GM12891 (cell line): ENCODE data around the gene PRICKLE1.

Experiments
- PAX5 ChIP-seq: IDR thresholded peaks from 2 replicates; pipeline ENCODE4 v1.6.1; 2011; ENCODE audit warnings: low read length, moderate library complexity, mild to moderate bottlenecking; ENCODE audit not compliant: insufficient read depth, severe bottlenecking
- POLR2A ChIP-seq: IDR thresholded peaks from 2 replicates; pipeline ENCODE4 v1.6.1; 2011; ENCODE audit warnings: low read depth, low read length, control low read depth
- POLR2AphosphoS5 ChIP-seq: IDR thresholded peaks from 2 replicates; pipeline ENCODE4 v1.6.1; 2011; ENCODE audit warnings: low read depth, low read length, control low read depth
- POU2F2 ChIP-seq: IDR thresholded peaks from 2 replicates; pipeline ENCODE4 v1.6.1; 2011; ENCODE audit warnings: low read depth, mild to moderate bottlenecking, control low read depth, low read length, moderate library complexity
- SPI1 ChIP-seq: IDR thresholded peaks from 2 replicates; pipeline ENCODE4 v1.6.1; 2011; ENCODE audit warnings: low read depth, low read length, control low read depth
- TAF1 ChIP-seq: IDR thresholded peaks from 2 replicates; pipeline ENCODE4 v1.6.1; 2011; ENCODE audit warnings: low read depth, low read length, control low read depth

DNA sequence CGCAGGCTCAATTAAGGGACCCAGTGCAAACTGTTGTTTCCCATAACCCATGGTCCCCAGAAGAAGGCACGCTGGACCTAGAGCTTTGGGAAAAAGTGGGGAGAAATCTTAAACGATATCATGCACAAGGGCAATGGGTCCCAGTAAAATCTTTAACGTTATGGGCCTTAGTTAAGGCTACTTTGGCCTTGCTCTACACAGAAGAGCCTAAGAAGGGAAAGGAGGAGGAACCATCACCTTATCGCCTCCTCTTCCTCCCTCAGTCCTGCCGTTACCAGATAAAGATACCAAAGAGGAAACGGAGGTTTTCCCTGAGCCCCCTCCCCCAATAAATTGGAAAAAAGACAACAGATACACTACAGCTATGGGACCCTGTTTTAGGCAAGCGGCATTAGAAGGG is 146.7 kb downstream of the PRICKLE1 start:
- no peak for TF ChIP-seq TAF1
- TF ChIP-seq POLR2A: no peak
- no peak for TF ChIP-seq POU2F2
- no peak for TF ChIP-seq SPI1
- no peak for TF ChIP-seq POLR2AphosphoS5
- no peak for TF ChIP-seq PAX5
